HepG2 (cell line): ENCODE measurements around the gene PKIB.

ENCODE experiments used
- FIP1L1 ChIP-seq: fragments of 200-400 bp; formaldehyde crosslinking; IDR thresholded peaks from 2 replicates; pipeline ENCODE4 v1.6.1; 2018; ENCODE audit warnings: low read depth, mild to moderate bottlenecking, low read length, moderate library complexity, borderline replicate concordance; ENCODE audit not compliant: insufficient read depth
- FOSL1 ChIP-seq: sonication (generic); formaldehyde crosslinking; IDR thresholded peaks from 2 replicates; pipeline ENCODE4 v1.9.0; 2021; ENCODE audit warnings: missing genetic modification reagents, borderline replicate concordance
- MAFG ChIP-seq: sonication (generic); formaldehyde crosslinking; IDR thresholded peaks from 2 replicates; pipeline ENCODE4 v1.5.1; 2020; ENCODE audit warnings: mild to moderate bottlenecking, missing genetic modification reagents
- MBD4 ChIP-seq: IDR thresholded peaks from 2 replicates; pipeline ENCODE4 v1.6.1; 2012; ENCODE audit warnings: low read length, inconsistent platforms, borderline replicate concordance
- MEIS1 ChIP-seq: sonication (generic); formaldehyde crosslinking; IDR thresholded peaks from 2 replicates; pipeline ENCODE4 v1.9.0; 2021; ENCODE audit warnings: mild to moderate bottlenecking, missing genetic modification reagents, moderate library complexity, borderline replicate concordance
- RFX3 ChIP-seq: IDR thresholded peaks from 2 replicates; pipeline ENCODE4 v1.6.1; 2016; ENCODE audit warnings: missing biosample characterization, missing genetic modification reagents
- SP2 ChIP-seq: sonication (generic); formaldehyde crosslinking; IDR thresholded peaks from 2 replicates; pipeline ENCODE4 v1.5.1; 2020; ENCODE audit warnings: mild to moderate bottlenecking, missing genetic modification reagents
- SRSF4 ChIP-seq: fragments of 200-400 bp; formaldehyde crosslinking; IDR thresholded peaks from one replicate; pipeline ENCODE4 v1.6.1; 2018; ENCODE audit warnings: mild to moderate bottlenecking, low read depth, low read length, moderate library complexity; ENCODE audit not compliant: poor library complexity, severe bottlenecking
- TCF7 ChIP-seq: sonication (generic); IDR thresholded peaks from 2 replicates; pipeline ENCODE4 v1.6.1; 2016; ENCODE audit warnings: antibody characterized with exemption, low read depth
- ZNF24 ChIP-seq: fragments of 450-650 bp; IDR thresholded peaks from 2 replicates; pipeline ENCODE4 v1.6.1; 2017; ENCODE audit warnings: antibody characterized with exemption, mild to moderate bottlenecking
- TF ChIP-seq, protein P1 (sequence below): sonication (generic); formaldehyde crosslinking; IDR thresholded peaks from 2 replicates; pipeline ENCODE4 v1.5.0; 2020; ENCODE audit warnings: mild to moderate bottlenecking, missing genetic modification reagents, moderate library complexity
- TF ChIP-seq, protein P2 (sequence below): sonication (generic); formaldehyde crosslinking; conservative IDR thresholded peaks from 2 replicates; pipeline ENCODE4 v1.4.0; 2020; ENCODE audit warnings: missing genetic modification reagents

DNA sequence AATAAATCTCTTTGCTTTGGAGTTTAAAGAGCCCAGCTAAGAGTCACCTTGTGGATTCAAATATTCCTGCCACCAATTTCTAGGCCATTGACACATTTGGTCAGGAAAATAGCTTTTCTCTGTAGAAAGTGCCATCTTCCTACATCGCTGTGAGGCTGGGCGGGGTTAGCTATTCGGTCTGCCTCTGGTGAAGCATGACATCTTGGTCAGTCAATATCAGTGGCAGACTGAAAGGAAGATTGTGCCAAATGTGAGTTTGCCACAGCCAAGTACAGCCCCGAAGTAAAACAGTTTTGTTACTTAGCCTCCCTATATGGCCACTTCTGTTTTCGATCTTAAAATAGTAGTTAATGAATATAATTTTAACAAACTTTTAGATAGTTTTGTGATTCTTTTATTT is 103.9 kb downstream of the PKIB start:
- TF ChIP-seq SRSF4 (no peak), MBD4 (no peak), TCF7 (no peak), RFX3 (CRISPR knock-in tag) (no peak), MAFG (CRISPR knock-in tag) (no peak), MEIS1 (CRISPR knock-in tag) (no peak), FIP1L1 (no peak), FOSL1 (CRISPR knock-in tag) (no peak), ZNF24 (no peak), SP2 (CRISPR knock-in tag) (no peak)
- TF ChIP-seq, protein P1, sequence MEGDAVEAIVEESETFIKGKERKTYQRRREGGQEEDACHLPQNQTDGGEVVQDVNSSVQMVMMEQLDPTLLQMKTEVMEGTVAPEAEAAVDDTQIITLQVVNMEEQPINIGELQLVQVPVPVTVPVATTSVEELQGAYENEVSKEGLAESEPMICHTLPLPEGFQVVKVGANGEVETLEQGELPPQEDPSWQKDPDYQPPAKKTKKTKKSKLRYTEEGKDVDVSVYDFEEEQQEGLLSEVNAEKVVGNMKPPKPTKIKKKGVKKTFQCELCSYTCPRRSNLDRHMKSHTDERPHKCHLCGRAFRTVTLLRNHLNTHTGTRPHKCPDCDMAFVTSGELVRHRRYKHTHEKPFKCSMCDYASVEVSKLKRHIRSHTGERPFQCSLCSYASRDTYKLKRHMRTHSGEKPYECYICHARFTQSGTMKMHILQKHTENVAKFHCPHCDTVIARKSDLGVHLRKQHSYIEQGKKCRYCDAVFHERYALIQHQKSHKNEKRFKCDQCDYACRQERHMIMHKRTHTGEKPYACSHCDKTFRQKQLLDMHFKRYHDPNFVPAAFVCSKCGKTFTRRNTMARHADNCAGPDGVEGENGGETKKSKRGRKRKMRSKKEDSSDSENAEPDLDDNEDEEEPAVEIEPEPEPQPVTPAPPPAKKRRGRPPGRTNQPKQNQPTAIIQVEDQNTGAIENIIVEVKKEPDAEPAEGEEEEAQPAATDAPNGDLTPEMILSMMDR (CRISPR knock-in tag), result no peak
- TF ChIP-seq, protein P2, sequence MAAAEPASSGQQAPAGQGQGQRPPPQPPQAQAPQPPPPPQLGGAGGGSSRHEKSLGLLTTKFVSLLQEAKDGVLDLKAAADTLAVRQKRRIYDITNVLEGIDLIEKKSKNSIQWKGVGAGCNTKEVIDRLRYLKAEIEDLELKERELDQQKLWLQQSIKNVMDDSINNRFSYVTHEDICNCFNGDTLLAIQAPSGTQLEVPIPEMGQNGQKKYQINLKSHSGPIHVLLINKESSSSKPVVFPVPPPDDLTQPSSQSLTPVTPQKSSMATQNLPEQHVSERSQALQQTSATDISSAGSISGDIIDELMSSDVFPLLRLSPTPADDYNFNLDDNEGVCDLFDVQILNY, result no peak
